T-helper 1 cell treated with Interleukin-12 subunit alpha and Interleukin-12 subunit beta and Interleukin-4 antibody, amounts not matched to agents 30 ng/mL and 1 ng/mL, for 36 hours (primary cell): ENCODE results near the gene ALDH5A1. TPM values are rescaled to one million over a fixed set of nuclear protein-coding genes. Genes with fewer than 3 reads are reported as not detected.

Experiments
- intact Hi-C: fragments of 100-400 bp; cut with micrococcal nuclease; formaldehyde crosslinking; loops from one replicate; pipeline ENCODE4 v1.15.1; 2024
- total RNA-seq: library from RNA; stranded (reverse); gene quantifications from 2 replicates; pipeline ENCODE4 v1.2.3, GENCODE V29; 2022

ALDH5A1 gene
- total RNA-seq, 1 donor from 2014 or later = 5.6 TPM

GRCh38 chr6:24522228-24523176 is 27.7 kb downstream of the ALDH5A1 start:
- intact Hi-C loops = no loop called here

- intact Hi-C loops = loop anchor here (1.0 kb wide), 1 partner anchor 242 kb away; no protein-coding TSS in a partner anchor
Observed at GRCh38 chr6:24524329-24524728, 29.6 kb downstream of the ALDH5A1 start.

- intact Hi-C loops = loop anchor here (1.0 kb wide), 2 partner anchors 170 to 241 kb away; no protein-coding TSS in a partner anchor
Observed at GRCh38 chr6:24524805-24525204, 30.0 kb downstream of the ALDH5A1 start.

GRCh38 chr6:24529985-24530384 is 35.2 kb downstream of the ALDH5A1 start:
- intact Hi-C loops = no loop called here

- intact Hi-C loops = no loop called here
Observed at GRCh38 chr6:24534329-24534728, 39.6 kb downstream of the ALDH5A1 start.

GRCh38 chr6:24535210-24535609 is 40.4 kb downstream of the ALDH5A1 start:
- intact Hi-C loops = no loop called here

GRCh38 chr6:24536466-24536865 is 41.7 kb downstream of the ALDH5A1 start:
- intact Hi-C loops = no loop called here

- intact Hi-C loops = no loop called here
Observed at GRCh38 chr6:24537082-24537699, 42.4 kb downstream of the ALDH5A1 start.

- intact Hi-C loops = no loop called here
Observed at GRCh38 chr6:24537771-24538385, 43.1 kb downstream of the ALDH5A1 start.

- intact Hi-C loops = no loop called here
Observed at GRCh38 chr6:24539416-24539815, 44.6 kb downstream of the ALDH5A1 start.

- intact Hi-C loops = no loop called here
Observed at GRCh38 chr6:24540197-24540596, 45.4 kb downstream of the ALDH5A1 start.

- intact Hi-C loops = no loop called here
Observed at GRCh38 chr6:24543683-24544082, 48.9 kb downstream of the ALDH5A1 start.

GRCh38 chr6:24545183-24545582 is 50.4 kb downstream of the ALDH5A1 start:
- intact Hi-C loops = no loop called here

GRCh38 chr6:24545691-24546090 is 50.9 kb downstream of the ALDH5A1 start:
- intact Hi-C loops = no loop called here

GRCh38 chr6:24546439-24546838 is 51.7 kb downstream of the ALDH5A1 start:
- intact Hi-C loops = no loop called here

GRCh38 chr6:24547243-24547642 is 52.5 kb downstream of the ALDH5A1 start:
- intact Hi-C loops = no loop called here

GRCh38 chr6:24549158-24549557 is 54.4 kb downstream of the ALDH5A1 start:
- intact Hi-C loops = no loop called here

GRCh38 chr6:24549674-24550353 is 55.0 kb downstream of the ALDH5A1 start:
- intact Hi-C loops = no loop called here

GRCh38 chr6:24551139-24551538 is 56.4 kb downstream of the ALDH5A1 start:
- intact Hi-C loops = no loop called here

GRCh38 chr6:24554474-24554873 is 59.7 kb downstream of the ALDH5A1 start:
- intact Hi-C loops = no loop called here

- intact Hi-C loops = no loop called here
Observed at GRCh38 chr6:24558516-24558915, 63.7 kb downstream of the ALDH5A1 start.
